GM19043 (cell line): ENCODE measurements around the gene PLAGL2.

ENCODE experiments used
- ATAC-seq: cut with Tn5 transposase; IDR thresholded peaks from one replicate; pipeline ENCODE4 v1.9.1; 2021; ENCODE audit warnings: low read depth; ENCODE audit not compliant: unreplicated experiment

Gene PLAGL2

GRCh38 chr20:32231847-32232246, 24.3 kb upstream of the PLAGL2 start:
- no peak for ATAC-seq

- no peak for ATAC-seq
Measured at GRCh38 chr20:32231245-32231644, 23.7 kb upstream of the PLAGL2 start.

- no peak for ATAC-seq
Measured at GRCh38 chr20:32230707-32231106, 23.2 kb upstream of the PLAGL2 start.

GRCh38 chr20:32229251-32229747, 21.8 kb upstream of the PLAGL2 start:
- no peak for ATAC-seq

GRCh38 chr20:32227744-32228688, 20.5 kb upstream of the PLAGL2 start:
- ATAC-seq, result no peak

GRCh38 chr20:32227306-32227705, 19.8 kb upstream of the PLAGL2 start:
- ATAC-seq, result no peak

- no peak for ATAC-seq
Measured at GRCh38 chr20:32226391-32226790, 18.8 kb upstream of the PLAGL2 start.

- ATAC-seq, result no peak
Measured at GRCh38 chr20:32224463-32224862, 16.9 kb upstream of the PLAGL2 start.

GRCh38 chr20:32218156-32218900, 10.8 kb upstream of the PLAGL2 start:
- no peak for ATAC-seq

- ATAC-seq, result no peak
Measured at GRCh38 chr20:32216179-32217142, 8.9 kb upstream of the PLAGL2 start.

GRCh38 chr20:32215729-32216128, 8.2 kb upstream of the PLAGL2 start:
- no peak for ATAC-seq

- no peak for ATAC-seq
Measured at GRCh38 chr20:32215147-32215546, 7.6 kb upstream of the PLAGL2 start.

- ATAC-seq, result no peak
Measured at GRCh38 chr20:32213870-32214269, 6.3 kb upstream of the PLAGL2 start.

GRCh38 chr20:32209850-32210605, 2.5 kb upstream of the PLAGL2 start:
- ATAC-seq, result no peak

- ATAC-seq, result no peak
Measured at GRCh38 chr20:32208499-32209154, 1.1 kb upstream of the PLAGL2 start.

- peak; percentile 17 for ATAC-seq
Measured at GRCh38 chr20:32206760-32207625, 550 bp downstream of the PLAGL2 start.

GRCh38 chr20:32205843-32206759, 1.4 kb downstream of the PLAGL2 start:
- no peak for ATAC-seq
